Gastroesophageal sphincter (tissue), 4 donors: ENCODE measurements around the gene DDRGK1. TPM values are rescaled to one million over a fixed set of nuclear protein-coding genes. Genes with fewer than 3 reads are reported as not detected.
A peak's percentile ranks its signal among the peaks of the same experiment; 100 is the strongest.

Experiments used
- ATAC-seq: fragments of 150-250 bp; one replicate; pipeline ENCODE4 v1.9.1; 2016; ENCODE audit warnings: mild to moderate bottlenecking, moderate library complexity
- H3K27ac ChIP-seq, 4 donors: fragments of 200-600 bp; sonication (generic) in 3 of 4; 1 replicate in 3 of 4; 2 replicates in 1 of 4; pipeline ENCODE4 v1.5.1; 2016 to 2019
- H3K27me3 ChIP-seq: fragments of 200-600 bp; sonication (generic); one replicate; pipeline ENCODE4 v1.5.1; 2019
- H3K36me3 ChIP-seq, 2 donors: fragments of 200-600 bp; sonication (generic); one replicate each; pipeline ENCODE4 v1.5.1; 2019; ENCODE audit warnings: control low read depth in 1 of 2
- H3K4me1 ChIP-seq, 3 donors: fragments of 200-600 bp; sonication (generic); 1 replicate in 2 of 3; 2 replicates in 1 of 3; pipeline ENCODE4 v1.5.1; 2016 to 2019; ENCODE audit warnings: control low read depth in 2 of 3
- H3K4me3 ChIP-seq, 2 donors: fragments of 200-600 bp; sonication (generic); one replicate each; pipeline ENCODE4 v1.5.1; 2019; ENCODE audit warnings: mild to moderate bottlenecking in 1 of 2, moderate library complexity in 1 of 2
- H3K9me3 ChIP-seq, 3 donors: fragments of 200-600 bp; sonication (generic); one replicate each; pipeline ENCODE4 v1.5.1; 2017 to 2019; ENCODE audit warnings: control low read depth in 2 of 3
- EP300 ChIP-seq: sonication (generic); formaldehyde crosslinking; IDR thresholded peaks from one replicate; pipeline ENCODE4 v1.6.1; 2017; ENCODE audit warnings: antibody characterized with exemption, mild to moderate bottlenecking
- POLR2A ChIP-seq, 2 donors: fragments of 450-650 bp; IDR thresholded peaks; one replicate each; pipeline ENCODE4 v1.6.1; 2017; ENCODE audit warnings: antibody characterized with exemption in 2 of 2, mild to moderate bottlenecking in 2 of 2, moderate library complexity in 1 of 2
- POLR2AphosphoS5 ChIP-seq: sonication (generic); formaldehyde crosslinking; IDR thresholded peaks from one replicate; pipeline ENCODE4 v1.6.1; 2017; ENCODE audit warnings: antibody characterized with exemption
- WGBS, 2 donors: methylation state at CpG; one replicate each; pipeline ENCODE4 v1.1.5; 2018; ENCODE audit warnings: low coverage in 1 of 2; 5-methylcytosine and 5-hydroxymethylcytosine counted together
- total RNA-seq, 4 donors: library from RNA; depleted of rRNA; stranded (reverse); fragments of >200 nt; gene quantifications; one replicate each; pipeline ENCODE4 v1.1.0, GENCODE V29; 2016
- TF ChIP-seq, protein P1 (sequence below), 4 experiments: fragments of 200-600 bp in 2 of 4; fragments of 450-650 bp in 2 of 4; sonication (generic) in 1 of 4; IDR thresholded peaks; one replicate each; pipeline ENCODE4 v1.5.1; 2017 to 2019; ENCODE audit warnings: antibody characterized with exemption in 4 of 4, mild to moderate bottlenecking in 2 of 4, moderate library complexity in 2 of 4

Gene DDRGK1
- total RNA-seq, 4 donors from 2014 or later = 62.0 to 82.5 (median 69.8) TPM

DNA sequence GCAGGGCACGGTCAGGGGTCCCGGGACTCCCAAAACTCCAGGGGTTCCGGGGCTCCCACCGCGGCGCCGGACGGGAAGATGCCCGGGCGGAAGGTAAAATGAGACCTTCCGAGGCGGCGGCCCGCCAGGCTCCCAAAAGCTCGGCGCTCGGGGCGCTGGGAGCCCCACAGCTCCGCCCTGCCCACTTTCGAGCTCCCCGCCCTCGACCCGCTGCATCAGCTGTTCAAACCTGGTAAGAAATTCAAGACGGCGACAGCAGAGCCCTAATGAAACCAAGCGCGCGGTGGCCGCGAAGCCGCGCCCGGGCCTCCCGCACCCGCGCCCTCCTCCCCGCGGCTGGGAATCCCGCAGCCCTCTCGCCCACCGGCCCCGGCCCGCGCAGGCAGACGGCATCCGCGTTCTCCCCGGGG is 34.1 kb upstream of the DDRGK1 start:
- peak overlapping the region; percentile 50 to 72 for H3K4me3 ChIP-seq
- no peaks in the 10 kb centered on the region for H3K9me3 ChIP-seq
- no peak for ATAC-seq
- TF ChIP-seq, protein P1, sequence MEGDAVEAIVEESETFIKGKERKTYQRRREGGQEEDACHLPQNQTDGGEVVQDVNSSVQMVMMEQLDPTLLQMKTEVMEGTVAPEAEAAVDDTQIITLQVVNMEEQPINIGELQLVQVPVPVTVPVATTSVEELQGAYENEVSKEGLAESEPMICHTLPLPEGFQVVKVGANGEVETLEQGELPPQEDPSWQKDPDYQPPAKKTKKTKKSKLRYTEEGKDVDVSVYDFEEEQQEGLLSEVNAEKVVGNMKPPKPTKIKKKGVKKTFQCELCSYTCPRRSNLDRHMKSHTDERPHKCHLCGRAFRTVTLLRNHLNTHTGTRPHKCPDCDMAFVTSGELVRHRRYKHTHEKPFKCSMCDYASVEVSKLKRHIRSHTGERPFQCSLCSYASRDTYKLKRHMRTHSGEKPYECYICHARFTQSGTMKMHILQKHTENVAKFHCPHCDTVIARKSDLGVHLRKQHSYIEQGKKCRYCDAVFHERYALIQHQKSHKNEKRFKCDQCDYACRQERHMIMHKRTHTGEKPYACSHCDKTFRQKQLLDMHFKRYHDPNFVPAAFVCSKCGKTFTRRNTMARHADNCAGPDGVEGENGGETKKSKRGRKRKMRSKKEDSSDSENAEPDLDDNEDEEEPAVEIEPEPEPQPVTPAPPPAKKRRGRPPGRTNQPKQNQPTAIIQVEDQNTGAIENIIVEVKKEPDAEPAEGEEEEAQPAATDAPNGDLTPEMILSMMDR (IDR thresholded peaks at IDR 0.05) = no peak
- TF ChIP-seq EP300 (no peak), POLR2AphosphoS5 (no peak), POLR2A (IDR thresholded peaks at IDR 0.05) (no peak)
- WGBS, 2 donors = 0% methylated on average over 2 of the region's 48 CpGs; no CpG with 5 or more reads in 1 of the 2 donors
- H3K27me3 ChIP-seq = peaks cover 95% of the 10 kb centered on the region
- H3K27ac ChIP-seq = no peak overlapping the region
- no peaks in the 10 kb centered on the region for H3K36me3 ChIP-seq
- H3K4me1 ChIP-seq = peaks cover 0 to 30% (median 9%) of the 10 kb centered on the region in 3 donors

DNA sequence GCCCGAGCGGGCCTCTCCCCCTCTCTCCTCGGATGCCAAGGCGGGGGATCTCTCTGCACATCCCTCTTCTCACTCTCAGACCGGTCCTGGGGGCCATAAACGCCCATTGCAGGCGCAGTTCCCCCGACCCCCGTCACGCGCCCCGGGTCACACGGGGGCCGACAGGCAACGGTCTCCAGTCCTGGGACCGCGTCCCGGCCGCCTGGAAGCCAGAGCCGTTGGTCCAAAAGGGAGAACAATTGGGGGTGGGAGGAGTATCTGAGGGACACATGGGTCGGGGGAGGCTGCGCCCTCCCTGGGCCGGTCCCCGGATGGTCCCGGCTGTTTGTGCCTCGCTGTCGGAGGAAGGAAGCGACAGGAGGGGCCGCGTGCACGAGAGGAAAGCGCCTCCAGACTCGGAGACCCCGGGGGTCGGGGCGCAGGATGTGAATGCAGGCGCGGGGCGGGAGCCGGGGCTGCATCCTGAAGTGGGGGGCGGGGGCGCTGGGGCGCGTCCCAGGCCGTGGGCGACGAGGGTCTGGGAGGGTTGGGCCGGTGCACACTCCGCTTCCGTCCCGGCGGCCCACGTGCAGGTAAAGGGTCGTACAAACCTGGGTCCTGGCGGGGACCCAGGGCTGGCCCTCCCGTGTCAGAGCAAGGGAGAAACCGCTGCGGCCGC is 33.6 kb upstream of the DDRGK1 start:
- peaks cover 92% of the 10 kb centered on the region for H3K27me3 ChIP-seq
- H3K4me3 ChIP-seq = peak overlapping the region; percentile 50 to 72
- 0% methylated on average over 12 of the region's 59 CpGs; no CpG with 5 or more reads in 1 of the 2 donors for WGBS, 2 donors
- no peaks in the 10 kb centered on the region for H3K36me3 ChIP-seq
- ATAC-seq = no peak
- no peaks in the 10 kb centered on the region for H3K9me3 ChIP-seq
- H3K4me1 ChIP-seq = peaks cover 0 to 30% (median 9%) of the 10 kb centered on the region in 3 donors
- TF ChIP-seq, protein P1 (IDR thresholded peaks at IDR 0.05) = no peak
- TF ChIP-seq EP300 = no peak
- TF ChIP-seq POLR2AphosphoS5 = no peak
- TF ChIP-seq POLR2A (IDR thresholded peaks at IDR 0.05) = no peak
- H3K27ac ChIP-seq = no peak overlapping the region

GRCh38 chr20:3237011-3237957 is 32.8 kb upstream of the DDRGK1 start:
- H3K4me3 ChIP-seq = peak overlapping the region in 1 of 2 donors; percentile 72
- no peak overlapping the region for H3K27ac ChIP-seq
- no peaks in the 10 kb centered on the region for H3K9me3 ChIP-seq
- WGBS, 2 donors = 68 to 73% methylated on average over 3 to 11 of the region's 25 CpGs
- peaks cover 0 to 30% (median 9%) of the 10 kb centered on the region in 3 donors for H3K4me1 ChIP-seq
- H3K27me3 ChIP-seq = peaks cover 84% of the 10 kb centered on the region
- TF ChIP-seq, protein P1 (IDR thresholded peaks at IDR 0.05) = no peak
- TF ChIP-seq POLR2AphosphoS5 = no peak
- no peak for TF ChIP-seq EP300
- no peak for TF ChIP-seq POLR2A (IDR thresholded peaks at IDR 0.05)
- H3K36me3 ChIP-seq = no peaks in the 10 kb centered on the region
- ATAC-seq = no peak

- TF ChIP-seq POLR2AphosphoS5 = no peak
- TF ChIP-seq, protein P1 (IDR thresholded peaks at IDR 0.05) = no peak
- TF ChIP-seq POLR2A (IDR thresholded peaks at IDR 0.05) = no peak
- TF ChIP-seq EP300 = no peak
- no peak overlapping the region for H3K4me3 ChIP-seq
- H3K4me1 ChIP-seq = peaks cover 0 to 30% (median 9%) of the 10 kb centered on the region in 3 donors
- H3K27me3 ChIP-seq = peaks cover 74% of the 10 kb centered on the region
- H3K27ac ChIP-seq = no peak overlapping the region
- 30 to 80% methylated on average over 1 to 2 of the region's 4 CpGs for WGBS, 2 donors
- no peaks in the 10 kb centered on the region for H3K36me3 ChIP-seq
- ATAC-seq = no peak
- no peaks in the 10 kb centered on the region for H3K9me3 ChIP-seq
Measured at GRCh38 chr20:3235666-3236324, 31.3 kb upstream of the DDRGK1 start.
